ENCODE data around the gene ADAD1.

DNA sequence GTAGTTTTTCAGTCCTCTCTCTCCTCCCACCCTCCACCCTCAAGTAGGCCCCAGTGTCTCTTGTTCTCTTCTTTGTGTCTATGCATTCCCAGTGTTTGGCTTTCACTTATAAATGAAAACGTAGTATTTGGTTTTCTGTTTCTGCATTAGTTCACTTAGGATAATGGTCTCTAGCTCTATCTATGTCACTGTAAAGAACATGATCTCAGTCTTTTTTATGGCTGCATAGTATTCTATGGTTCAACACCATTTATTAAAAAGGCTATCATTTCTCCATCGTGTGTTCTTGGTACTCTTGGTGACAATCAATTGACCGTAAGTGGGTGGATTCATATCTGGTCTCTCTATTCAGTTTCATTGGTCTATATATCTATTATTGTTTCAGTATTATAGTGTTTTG is 96.4 kb downstream of the ADAD1 start:
- no peak for TF ChIP-seq EZH2phosphoT487 (IDR thresholded peaks at IDR 0.05; ENCODE audit: low read depth, severe bottlenecking, unreplicated experiment)
- TF ChIP-seq CTCF (IDR thresholded peaks at IDR 0.05; ENCODE audit: poor library complexity) = no peak
- TF ChIP-seq EZH2 (IDR thresholded peaks at IDR 0.05; ENCODE audit: borderline replicate concordance) = no peak

All from hepatocyte (in vitro differentiated cells).